IPS DF 6.9 (cell line): ENCODE data around the gene PIEZO1.

ENCODE experiments used
- DNase-seq: peaks from one replicate; pipeline ENCODE4 v3.0.0-alpha.2; 2013; ENCODE audit warnings: low read depth, low spot score
- H3K27ac ChIP-seq: one replicate; pipeline ENCODE4 v1.5.1; 2013; ENCODE audit warnings: low read length, control low read depth
- H3K27me3 ChIP-seq: 2 replicates; pipeline ENCODE4 v1.6.1; 2013; ENCODE audit warnings: mild to moderate bottlenecking, low read length; ENCODE audit not compliant: control insufficient read depth, insufficient read depth
- H3K36me3 ChIP-seq: 2 replicates; pipeline ENCODE4 v1.6.1; 2013; ENCODE audit warnings: low read length; ENCODE audit not compliant: control insufficient read depth, insufficient read depth
- H3K4me1 ChIP-seq: 2 replicates; pipeline ENCODE4 v1.6.1; 2013; ENCODE audit warnings: low read length; ENCODE audit not compliant: control insufficient read depth, insufficient read depth
- H3K4me3 ChIP-seq: 2 replicates; pipeline ENCODE4 v1.5.1; 2013; ENCODE audit warnings: mild to moderate bottlenecking, low read length
- H3K9me3 ChIP-seq: 2 replicates; pipeline ENCODE4 v1.6.1; 2013; ENCODE audit warnings: low read length, inconsistent platforms; ENCODE audit not compliant: control insufficient read depth, insufficient read depth
- WGBS: extraction: QIAGEN DNeasy Blood & Tissue Kit; methylation state at CpG from one replicate; pipeline ENCODE4 v1.1.7; 2013; ENCODE audit warnings: mixed read lengths, missing lambda C conversion rate; ENCODE audit not compliant: insufficient read length, insufficient coverage; 5-methylcytosine and 5-hydroxymethylcytosine counted together

Gene PIEZO1

GRCh38 chr16:88781140-88782077 is 3.6 kb downstream of the PIEZO1 start:
- no CpG with 5 or more reads among the region's 28 CpGs for WGBS
- Histone ChIP-seq H3K4me1 (peaks cover 9% of the 10 kb centered on the region), H3K4me3 (no peak overlapping the region), H3K36me3 (no peaks in the 10 kb centered on the region; the same call in 1 of the 2 replicates), H3K27me3 (no peaks in the 10 kb centered on the region), H3K9me3 (no peaks in the 10 kb centered on the region), H3K27ac (no peak overlapping the region)
- DNase-seq = no peak

GRCh38 chr16:88780142-88781062 is 4.6 kb downstream of the PIEZO1 start:
- Histone ChIP-seq H3K9me3 (no peaks in the 10 kb centered on the region), H3K36me3 (no peaks in the 10 kb centered on the region; the same call in 1 of the 2 replicates), H3K4me1 (peaks cover 9% of the 10 kb centered on the region), H3K4me3 (no peak overlapping the region), H3K27ac (no peak overlapping the region), H3K27me3 (no peaks in the 10 kb centered on the region)
- WGBS = no CpG with 5 or more reads among the region's 13 CpGs
- DNase-seq = no peak

GRCh38 chr16:88779406-88780141 is 5.4 kb downstream of the PIEZO1 start:
- no CpG with 5 or more reads among the region's 34 CpGs for WGBS
- Histone ChIP-seq H3K27ac (no peak overlapping the region), H3K4me1 (peaks cover 9% of the 10 kb centered on the region), H3K36me3 (no peaks in the 10 kb centered on the region; the same call in 1 of the 2 replicates), H3K4me3 (no peak overlapping the region), H3K9me3 (no peaks in the 10 kb centered on the region), H3K27me3 (no peaks in the 10 kb centered on the region)
- no peak for DNase-seq

- peaks cover 9% of the 10 kb centered on the region for H3K4me1 ChIP-seq
- H3K4me3 ChIP-seq = no peak overlapping the region
- H3K27me3 ChIP-seq = no peaks in the 10 kb centered on the region
- whole genome bisulfite sequencing = no CpG with 5 or more reads among the region's 30 CpGs
- H3K36me3 ChIP-seq = no peaks in the 10 kb centered on the region
- H3K9me3 ChIP-seq = no peaks in the 10 kb centered on the region
- DNase-seq = no peak
- H3K27ac ChIP-seq = no peak overlapping the region
Measured at GRCh38 chr16:88778541-88779065, 6.4 kb downstream of the PIEZO1 start.

- no peaks in the 10 kb centered on the region for H3K36me3 ChIP-seq
- H3K4me1 ChIP-seq = peaks cover 8% of the 10 kb centered on the region; the same call in 1 of the 2 replicates
- no peak overlapping the region for H3K27ac ChIP-seq
- WGBS = no CpG with 5 or more reads among the region's 7 CpGs
- H3K27me3 ChIP-seq = no peaks in the 10 kb centered on the region
- no peaks in the 10 kb centered on the region for H3K9me3 ChIP-seq
- no peak for DNase-seq
- H3K4me3 ChIP-seq = no peak overlapping the region
Measured at GRCh38 chr16:88778271-88778525, 6.8 kb downstream of the PIEZO1 start.

GRCh38 chr16:88777471-88778270 is 7.3 kb downstream of the PIEZO1 start:
- WGBS = no CpG with 5 or more reads among the region's 34 CpGs
- H3K27me3 ChIP-seq = no peaks in the 10 kb centered on the region
- H3K27ac ChIP-seq = no peak overlapping the region
- peaks cover 8% of the 10 kb centered on the region; the same call in 1 of the 2 replicates for H3K4me1 ChIP-seq
- DNase-seq = no peak
- no peak overlapping the region for H3K4me3 ChIP-seq
- H3K36me3 ChIP-seq = no peaks in the 10 kb centered on the region
- H3K9me3 ChIP-seq = no peaks in the 10 kb centered on the region

- H3K36me3 ChIP-seq = no peaks in the 10 kb centered on the region
- whole genome bisulfite sequencing = no CpG with 5 or more reads among the region's 18 CpGs
- H3K9me3 ChIP-seq = no peaks in the 10 kb centered on the region
- no peak overlapping the region for H3K27ac ChIP-seq
- H3K4me3 ChIP-seq = no peak overlapping the region
- DNase-seq = no peak
- no peaks in the 10 kb centered on the region for H3K27me3 ChIP-seq
- H3K4me1 ChIP-seq = peaks cover 12% of the 10 kb centered on the region
Measured at GRCh38 chr16:88775825-88776224, 9.2 kb downstream of the PIEZO1 start.

GRCh38 chr16:88774544-88775393 is 10.3 kb downstream of the PIEZO1 start:
- no peaks in the 10 kb centered on the region for H3K27me3 ChIP-seq
- H3K27ac ChIP-seq = no peak overlapping the region
- no peak for DNase-seq
- WGBS = no CpG with 5 or more reads among the region's 32 CpGs
- peaks cover 17% of the 10 kb centered on the region for H3K4me1 ChIP-seq
- H3K4me3 ChIP-seq = no peak overlapping the region
- no peaks in the 10 kb centered on the region for H3K9me3 ChIP-seq
- H3K36me3 ChIP-seq = no peaks in the 10 kb centered on the region

- Histone ChIP-seq H3K27me3 (no peaks in the 10 kb centered on the region), H3K4me1 (peaks cover 19% of the 10 kb centered on the region), H3K36me3 (no peaks in the 10 kb centered on the region), H3K9me3 (no peaks in the 10 kb centered on the region), H3K4me3 (no peak overlapping the region), H3K27ac (no peak overlapping the region)
- no CpG with 5 or more reads among the region's 12 CpGs for WGBS
- no peak for DNase-seq
Measured at GRCh38 chr16:88773812-88774291, 11.2 kb downstream of the PIEZO1 start.
